Measurements from ENCODE around the gene COL1A2.

Gene COL1A2

DNA sequence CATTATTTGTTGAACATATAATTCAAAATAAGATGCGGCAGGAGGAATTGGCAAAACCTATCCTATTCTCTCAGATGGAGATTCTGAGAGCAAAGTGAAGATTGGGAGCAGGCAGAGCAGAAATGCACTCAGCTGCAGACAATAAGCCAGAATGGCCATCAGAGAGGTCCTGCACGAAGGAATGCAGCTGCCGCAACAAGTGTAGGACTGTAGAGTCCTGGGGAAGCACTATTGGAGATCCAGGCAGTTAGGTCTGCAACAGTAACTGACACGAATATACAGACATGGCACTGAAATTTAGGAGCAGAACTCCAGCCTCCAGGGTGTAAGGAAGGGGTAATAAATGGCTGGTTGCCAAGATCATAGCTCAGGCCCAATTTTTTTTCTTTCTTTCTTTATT lies 10.4 kb upstream of the COL1A2 start:
- DNase-seq (ENCODE audit: low read depth) = no peak

DNA sequence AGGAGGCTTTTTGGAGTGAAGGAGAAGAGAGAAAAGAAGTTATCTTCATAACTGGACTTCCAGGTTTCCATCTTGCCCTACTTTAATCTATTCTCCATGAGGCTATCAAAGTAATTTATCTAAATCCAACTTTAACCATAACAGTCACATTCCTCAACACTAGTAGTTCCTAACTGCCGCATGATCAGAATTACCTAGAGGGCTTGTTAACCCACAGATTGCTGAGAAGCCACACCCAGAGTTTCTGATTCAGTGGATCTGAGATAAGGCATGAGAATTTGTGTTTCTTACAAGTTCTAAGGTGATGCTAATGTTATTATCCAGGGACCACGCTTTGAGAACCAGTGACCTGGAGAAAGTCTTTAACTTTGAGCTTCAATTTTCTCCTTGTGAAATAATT lies 8.3 kb upstream of the COL1A2 start:
- no peak for DNase-seq (ENCODE audit: low read depth)

DNA sequence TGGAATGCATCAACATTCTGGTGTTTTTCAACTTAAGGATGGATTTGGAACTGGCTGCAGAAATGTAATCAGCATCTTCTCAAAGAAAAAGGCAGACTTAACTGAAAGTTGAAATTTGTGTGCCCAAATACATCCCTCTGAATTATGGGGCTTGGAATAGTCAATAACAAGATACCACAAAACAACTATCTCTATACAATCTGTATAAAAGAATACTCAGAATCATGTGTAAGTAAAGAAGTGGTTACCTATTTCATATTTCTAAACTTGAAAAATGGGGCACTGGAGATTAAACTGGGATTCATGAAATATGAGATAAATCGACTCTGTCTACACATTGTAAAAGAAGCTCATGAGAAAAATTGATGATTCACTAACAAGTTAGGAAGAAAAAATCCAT lies 6.2 kb upstream of the COL1A2 start:
- no peak for DNase-seq (ENCODE audit: low read depth)

DNA sequence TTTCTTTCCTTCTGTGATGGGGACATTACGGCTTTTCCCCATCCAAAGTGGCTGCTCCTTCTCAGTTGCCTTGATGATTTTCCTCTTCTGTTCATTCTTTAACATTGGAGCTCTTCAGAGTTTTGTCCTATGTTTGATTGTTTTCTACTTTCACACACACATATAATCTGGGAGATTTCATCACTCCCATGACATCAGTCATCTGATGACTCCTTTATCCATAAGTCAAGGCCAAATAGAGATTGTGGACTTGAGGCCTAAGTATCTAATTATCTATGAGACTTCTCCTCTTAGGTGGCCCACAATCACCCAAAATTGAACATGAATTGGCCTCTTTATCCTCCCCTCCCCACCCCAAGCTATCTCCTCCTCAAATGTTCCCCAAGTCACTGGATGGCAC lies 5.3 kb upstream of the COL1A2 start:
- no peak for DNase-seq (ENCODE audit: low read depth)

DNA sequence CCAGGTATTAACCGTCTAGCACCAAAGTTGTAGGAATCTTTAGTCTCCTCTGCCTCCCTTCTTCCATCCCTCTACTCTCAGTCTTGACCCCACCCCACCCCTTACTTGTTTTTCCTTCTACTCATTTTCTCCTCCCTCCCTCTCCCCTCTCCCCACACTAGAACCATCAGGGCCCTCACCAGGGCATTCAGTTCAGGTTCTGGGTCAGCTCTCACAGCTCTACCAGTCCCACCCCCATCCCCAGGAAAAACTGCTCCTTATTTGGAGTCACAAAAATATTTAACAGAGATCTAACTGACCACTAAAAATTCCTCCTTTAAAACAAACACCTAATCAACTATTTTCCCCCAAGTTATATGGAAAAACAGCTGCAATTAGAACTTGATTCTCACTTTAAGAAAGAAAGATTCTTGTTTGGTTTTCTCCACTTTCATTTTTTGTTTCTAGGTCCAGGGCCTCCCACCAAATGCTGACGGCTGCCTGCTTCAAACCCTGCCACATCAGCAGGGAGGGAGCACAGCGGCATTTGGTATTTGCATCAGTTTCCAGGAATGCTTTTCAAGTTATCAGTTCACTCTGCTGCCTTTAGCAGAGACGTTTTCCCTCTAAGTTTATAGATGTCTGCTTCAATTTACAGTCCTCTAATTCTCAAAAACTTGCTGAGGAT lies 2.8 kb upstream of the COL1A2 start:
- no peak for DNase-seq (ENCODE audit: low read depth)

DNA sequence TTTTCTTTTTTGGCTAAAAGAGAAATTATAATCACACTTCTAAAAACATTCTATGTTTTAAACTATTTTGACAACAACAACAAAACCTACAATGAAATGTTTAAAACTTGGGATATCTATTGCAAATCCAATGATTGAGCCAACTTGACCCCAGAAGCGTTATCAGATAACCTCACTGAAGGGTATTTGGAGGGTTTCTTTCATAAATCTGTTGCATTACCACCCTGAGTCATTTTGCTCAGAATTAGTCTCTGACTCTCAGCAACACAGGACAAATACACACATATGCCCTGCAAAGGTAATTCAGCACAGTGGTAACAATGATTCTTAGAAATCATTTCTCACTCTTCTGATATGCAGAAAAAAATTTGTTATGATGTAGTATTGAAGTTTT lies 2.3 kb upstream of the COL1A2 start:
- DNase-seq (ENCODE audit: low read depth) = no peak

DNA sequence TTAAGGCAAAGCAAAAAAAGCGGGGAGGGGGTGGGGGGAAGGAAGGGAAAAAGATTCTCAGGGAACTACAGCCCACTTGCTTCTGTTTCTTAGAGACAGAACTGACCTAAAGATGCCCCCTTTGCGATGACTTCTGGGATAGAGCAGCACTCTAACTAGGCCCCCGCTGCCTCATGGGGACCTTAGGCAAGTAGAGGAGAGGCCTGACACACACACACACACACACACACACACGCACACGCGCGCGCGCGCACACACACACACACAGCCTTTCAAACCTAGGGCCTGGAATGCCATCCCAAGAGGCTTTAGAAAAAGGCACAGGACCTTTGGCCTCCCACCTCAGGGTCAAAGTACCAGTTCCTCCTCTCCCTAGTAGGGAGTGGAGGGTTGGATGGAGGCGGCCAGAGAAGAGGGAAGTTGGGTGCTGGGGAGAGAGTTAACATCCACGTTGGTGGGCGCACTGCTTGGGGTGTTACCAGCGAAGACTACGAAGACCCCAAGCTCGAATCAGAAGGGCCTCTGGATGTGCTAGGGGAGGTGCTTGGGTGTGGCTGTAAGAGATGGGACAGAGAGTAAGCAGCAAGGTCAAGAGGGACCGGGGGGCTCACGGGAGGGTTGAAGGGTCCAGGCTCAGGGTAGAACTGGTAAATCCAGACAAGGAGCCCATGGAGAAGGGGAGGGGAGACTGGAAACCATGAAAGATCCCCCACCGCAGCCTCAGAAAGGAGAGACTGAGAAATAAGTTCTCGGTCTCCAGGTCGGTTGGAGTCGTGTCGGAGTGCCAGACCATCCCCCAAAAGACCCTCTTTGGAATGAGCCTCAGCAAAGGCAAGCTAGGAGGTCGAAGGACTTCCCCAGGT lies 1.2 kb upstream of the COL1A2 start:
- DNase-seq (ENCODE audit: low read depth) = no peak

DNA sequence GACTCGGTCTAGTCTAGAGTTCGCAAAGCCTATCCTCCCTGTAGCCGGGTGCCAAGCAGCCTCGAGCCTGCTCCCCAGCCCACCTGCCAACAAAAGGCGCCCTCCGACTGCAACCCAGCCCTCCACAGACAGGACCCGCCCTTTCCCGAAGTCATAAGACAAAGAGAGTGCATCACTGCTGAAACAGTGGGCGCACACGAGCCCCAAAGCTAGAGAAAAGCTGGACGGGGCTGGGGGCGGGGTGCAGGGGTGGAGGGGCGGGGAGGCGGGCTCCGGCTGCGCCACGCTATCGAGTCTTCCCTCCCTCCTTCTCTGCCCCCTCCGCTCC lies 622 bp upstream of the COL1A2 start:
- no peak for DNase-seq (ENCODE audit: low read depth)

DNA sequence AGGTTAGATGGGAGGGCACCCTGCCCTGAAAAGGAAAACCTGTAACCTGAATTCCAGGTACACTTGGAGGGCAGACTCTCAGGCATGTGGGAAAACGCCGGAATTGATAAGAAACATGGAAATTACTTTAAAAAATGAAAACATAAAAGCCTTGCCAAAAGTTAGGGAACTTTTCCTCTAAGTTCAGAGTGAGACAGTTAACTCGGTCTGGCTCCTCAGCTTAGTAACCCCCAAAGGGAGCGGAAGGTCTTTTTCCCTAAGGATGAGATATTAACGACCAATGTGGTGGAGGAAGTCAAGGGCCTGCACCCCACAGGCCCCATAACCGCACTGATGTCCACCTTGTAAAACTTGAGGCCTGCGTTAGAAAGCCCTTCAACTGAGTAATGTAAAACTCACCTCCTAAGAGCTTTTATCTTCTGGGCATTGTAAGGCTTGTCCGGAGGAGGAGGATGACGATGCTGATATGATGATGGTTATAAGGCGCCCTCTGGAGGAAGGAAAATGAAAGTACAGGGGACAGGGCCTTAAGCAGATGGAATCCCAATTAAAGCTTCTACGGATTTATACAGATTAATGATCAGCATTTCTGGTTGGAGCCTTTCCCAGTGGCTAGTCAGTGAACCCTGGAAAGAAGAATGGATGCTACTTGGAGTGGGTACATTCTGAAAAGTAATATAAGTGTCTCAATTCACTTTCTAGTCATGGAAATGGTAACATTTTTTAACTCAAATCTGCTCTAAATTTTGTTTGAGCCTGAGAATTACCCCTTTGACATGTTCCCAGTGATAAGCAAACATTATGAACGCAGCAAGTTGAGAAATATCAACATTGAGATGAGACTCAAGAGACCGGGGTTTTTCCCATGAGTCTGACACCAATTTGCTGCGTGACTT lies 694 bp downstream of the COL1A2 start:
- DNase-seq (ENCODE audit: low read depth) = no peak

DNA sequence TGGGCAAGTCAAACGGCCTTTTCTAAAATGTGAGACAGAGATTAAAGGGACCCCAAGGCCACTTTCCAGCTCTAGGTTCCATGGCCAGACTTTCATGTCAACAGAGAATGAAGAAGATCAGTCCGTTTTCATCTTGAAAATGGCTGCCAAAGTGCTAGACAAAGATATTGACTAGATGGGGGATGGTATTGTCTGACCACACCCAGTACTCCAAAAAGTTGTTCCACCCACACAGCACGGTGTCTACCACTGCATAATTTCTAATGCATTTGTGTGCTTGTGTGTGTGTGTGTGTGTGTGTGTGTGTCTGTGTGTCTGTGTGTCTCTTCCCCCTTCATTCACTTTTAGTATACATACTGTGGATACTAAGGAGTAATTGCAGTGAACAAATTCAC lies 1.3 kb downstream of the COL1A2 start:
- DNase-seq (ENCODE audit: low read depth) = no peak

DNA sequence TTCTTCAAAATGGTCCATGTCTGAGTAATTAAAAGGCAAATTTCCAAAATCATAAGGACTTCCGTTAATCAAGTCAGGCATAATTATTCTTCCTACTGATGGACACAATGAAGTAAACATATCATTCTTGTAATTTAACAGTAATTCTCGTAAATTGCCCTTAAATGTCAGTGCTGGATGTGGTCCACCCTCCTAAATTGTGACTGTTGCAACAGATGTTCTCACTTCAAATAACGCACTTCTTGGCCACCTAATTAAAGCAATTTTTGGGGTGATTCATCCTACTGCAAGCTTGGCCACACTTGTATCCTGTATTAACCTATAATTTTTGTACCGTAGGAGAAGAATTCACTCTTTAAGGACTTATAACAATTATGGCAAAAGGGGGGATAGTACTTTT lies 1.9 kb downstream of the COL1A2 start:
- no peak for DNase-seq (ENCODE audit: low read depth)

DNA sequence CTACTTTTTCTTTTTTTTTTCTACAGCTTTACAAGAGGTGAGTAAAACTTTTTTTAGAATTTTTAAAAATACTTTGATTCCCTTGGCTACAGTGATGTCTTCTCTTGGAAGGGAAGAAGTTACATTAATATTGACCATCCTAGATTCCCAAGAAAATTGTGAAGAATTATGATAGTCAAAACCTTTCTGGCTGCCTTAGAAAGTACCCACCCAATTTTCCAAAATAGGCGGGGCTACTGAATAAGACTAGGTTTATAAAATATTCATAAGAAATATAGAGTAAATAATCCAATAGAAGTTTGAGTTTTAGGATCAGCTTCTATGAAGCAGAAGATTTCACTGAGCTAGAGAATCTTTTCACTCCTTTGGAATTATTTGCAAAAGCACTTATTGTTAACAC lies 3.0 kb downstream of the COL1A2 start:
- DNase-seq (ENCODE audit: low read depth) = no peak

DNA sequence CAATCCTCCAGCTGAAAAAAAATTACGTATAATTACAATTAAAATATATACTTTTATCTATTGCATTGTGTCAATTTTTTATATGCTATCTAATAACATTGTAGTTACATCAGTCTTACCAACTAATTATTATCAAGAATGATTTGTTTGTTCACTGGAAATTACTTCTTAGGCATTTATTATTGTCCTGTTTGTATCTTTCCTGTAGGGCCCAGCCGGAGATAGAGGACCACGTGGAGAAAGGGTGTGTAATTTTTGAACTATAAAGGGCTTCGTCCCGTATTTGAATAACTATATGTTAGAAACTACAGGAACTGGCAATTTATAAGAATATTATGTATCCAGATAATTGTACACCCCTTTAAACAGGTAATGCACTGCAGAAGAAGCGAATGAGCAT lies 4.1 kb downstream of the COL1A2 start:
- no peak for DNase-seq (ENCODE audit: low read depth)

DNA sequence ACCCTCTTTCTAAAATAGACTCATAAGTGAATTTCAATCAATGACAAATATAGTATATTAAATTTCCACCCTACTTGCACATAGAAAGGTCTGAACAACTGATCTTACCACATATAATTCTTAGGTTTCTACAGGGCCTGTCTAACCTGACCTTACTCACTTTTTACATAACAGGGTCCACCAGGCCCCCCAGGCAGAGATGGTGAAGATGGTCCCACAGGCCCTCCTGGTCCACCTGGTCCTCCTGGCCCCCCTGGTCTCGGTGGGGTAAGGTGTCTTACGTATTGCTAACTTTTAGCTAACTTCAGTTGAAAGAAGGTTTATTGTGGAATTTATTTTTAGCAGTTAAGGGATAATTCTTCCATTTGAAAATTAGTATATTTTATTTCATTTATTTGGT lies 5.3 kb downstream of the COL1A2 start:
- no peak for DNase-seq (ENCODE audit: low read depth)

DNA sequence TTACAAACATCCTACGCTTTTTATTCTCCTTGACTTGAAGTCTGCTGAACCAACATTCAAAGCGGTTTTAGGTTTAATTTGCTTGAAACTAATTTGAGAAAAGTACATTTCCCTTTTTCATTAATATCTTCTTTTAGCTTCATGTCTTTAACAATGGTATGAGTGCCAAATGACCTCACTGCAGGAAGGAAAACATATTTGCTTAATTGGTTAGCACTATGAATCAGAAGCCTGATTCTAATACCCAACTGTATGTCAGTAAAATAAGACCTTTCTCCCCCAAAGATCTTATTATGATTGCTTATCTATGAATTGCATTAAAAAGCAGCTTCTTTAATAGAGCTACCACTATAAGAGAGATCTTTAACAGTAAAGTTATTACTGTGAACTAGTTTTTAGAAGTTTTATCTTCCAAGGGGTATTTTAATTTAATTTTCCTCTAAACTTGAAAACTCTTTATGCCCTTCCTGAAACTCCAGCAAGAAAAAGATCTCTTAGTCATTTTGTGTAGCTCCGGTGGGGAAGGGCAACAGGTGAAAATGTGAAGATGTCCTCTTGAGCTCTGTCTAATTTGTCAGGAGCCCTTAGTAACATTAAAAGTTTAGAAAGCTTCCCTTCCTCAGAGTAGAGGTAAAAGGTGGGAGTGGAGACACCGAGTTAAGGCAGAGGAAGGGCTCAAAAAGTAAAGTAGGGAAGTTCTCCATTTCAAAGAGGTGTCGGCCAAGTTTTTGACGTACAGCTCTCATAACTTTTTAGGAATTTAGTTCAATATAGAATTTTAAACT lies 6.1 kb downstream of the COL1A2 start:
- DNase-seq (ENCODE audit: low read depth) = no peak

DNA sequence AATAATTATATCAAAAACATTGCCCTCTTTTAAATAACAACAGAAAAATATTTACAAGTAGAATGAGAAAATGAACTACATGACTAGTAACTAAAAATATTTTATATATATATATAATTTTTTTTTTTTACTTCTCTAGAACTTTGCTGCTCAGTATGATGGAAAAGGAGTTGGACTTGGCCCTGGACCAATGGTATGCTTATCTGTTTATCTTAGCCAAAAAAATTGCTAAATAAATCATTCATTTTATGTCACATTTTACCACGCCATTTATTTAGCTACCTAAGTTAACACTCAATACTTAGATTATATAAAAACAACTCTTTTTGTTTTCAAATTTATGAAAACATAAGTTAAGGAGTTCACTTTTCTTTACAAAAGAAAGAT lies 6.7 kb downstream of the COL1A2 start:
- DNase-seq (ENCODE audit: low read depth) = no peak

DNA sequence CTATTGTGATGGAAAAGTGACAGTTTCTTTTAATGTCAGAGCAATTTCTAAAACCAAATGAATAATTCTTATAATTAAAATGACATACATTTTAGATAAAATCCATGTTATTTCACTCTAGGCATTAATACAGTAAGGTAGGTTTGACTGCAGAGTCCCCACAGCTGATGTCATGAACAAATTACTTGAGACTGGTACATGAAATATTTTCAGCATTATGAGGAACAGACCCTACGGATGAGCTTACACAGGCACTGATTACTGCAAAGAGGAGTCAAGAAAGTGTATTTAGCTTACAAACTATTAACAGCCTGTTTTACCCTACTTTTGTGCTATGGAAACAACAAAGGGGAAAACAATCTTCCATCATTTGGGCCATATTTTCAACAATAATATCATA lies 8.9 kb downstream of the COL1A2 start:
- DNase-seq (ENCODE audit: low read depth) = no peak

DNA sequence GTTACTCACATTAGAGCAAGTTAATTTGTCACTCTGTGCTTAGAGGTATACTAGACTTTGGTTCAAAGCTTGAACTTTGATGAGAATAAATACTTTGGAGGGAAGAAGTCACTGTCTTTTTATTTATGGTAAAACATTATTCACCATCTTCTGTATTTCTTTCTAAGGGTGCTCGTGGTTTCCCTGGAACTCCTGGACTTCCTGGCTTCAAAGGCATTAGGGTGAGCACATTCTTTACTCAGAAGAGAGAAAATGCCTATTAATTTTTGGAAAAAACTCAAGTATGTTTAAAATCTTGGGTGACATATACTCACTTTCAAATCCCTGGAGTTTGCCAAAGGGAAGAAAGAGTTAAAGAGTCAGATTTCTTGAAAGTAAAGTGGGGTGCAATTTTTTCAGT lies 10.8 kb downstream of the COL1A2 start:
- DNase-seq (ENCODE audit: low read depth) = no peak

DNA sequence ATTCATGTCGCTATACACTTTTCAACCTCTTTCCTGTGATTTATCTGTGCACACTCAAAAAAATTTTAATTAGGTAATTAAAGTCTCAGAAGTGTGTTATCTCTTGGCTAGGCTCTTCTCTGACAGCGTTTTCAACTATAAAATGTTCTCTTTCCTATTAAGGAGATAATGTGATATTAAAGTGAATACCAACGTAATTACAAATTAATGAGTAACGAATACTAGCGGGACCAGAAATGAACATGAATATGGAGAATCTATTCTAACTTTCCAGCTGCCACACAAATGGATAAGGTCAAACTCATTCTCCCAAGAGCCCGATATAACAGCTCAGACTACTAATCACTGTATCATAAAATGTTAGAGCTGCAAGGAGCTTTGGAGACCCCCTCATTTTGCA lies 12.0 kb downstream of the COL1A2 start:
- DNase-seq (ENCODE audit: low read depth) = no peak

DNA sequence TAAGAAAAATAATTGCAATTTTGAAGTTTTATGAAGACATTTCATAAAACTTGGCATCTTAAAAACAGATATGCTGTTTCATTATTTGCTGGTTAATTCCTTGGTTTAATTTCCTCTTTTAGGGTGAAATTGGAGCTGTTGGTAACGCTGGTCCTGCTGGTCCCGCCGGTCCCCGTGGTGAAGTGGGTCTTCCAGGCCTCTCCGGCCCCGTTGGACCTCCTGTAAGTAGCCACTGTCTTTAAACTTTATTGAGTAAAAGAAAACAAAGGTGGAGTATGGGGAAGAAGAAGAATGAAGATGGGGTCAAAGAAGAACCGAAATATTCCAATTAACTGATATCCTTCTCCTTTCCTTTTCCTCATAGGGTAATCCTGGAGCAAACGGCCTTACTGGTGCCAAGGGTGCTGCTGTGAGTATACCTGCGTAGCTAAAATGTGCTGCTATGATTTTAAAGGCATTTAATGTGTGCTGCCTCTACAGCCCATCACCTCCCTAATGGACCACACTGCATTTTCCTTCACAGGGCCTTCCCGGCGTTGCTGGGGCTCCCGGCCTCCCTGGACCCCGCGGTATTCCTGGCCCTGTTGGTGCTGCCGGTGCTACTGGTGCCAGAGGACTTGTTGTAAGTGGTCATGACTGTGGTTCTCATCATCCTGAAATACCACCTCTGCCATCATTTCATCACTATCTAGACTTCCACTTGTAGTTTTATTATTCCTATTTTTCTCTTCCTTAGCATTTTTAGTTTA lies 14.7 kb downstream of the COL1A2 start:
- DNase-seq (ENCODE audit: low read depth) = no peak

DNA sequence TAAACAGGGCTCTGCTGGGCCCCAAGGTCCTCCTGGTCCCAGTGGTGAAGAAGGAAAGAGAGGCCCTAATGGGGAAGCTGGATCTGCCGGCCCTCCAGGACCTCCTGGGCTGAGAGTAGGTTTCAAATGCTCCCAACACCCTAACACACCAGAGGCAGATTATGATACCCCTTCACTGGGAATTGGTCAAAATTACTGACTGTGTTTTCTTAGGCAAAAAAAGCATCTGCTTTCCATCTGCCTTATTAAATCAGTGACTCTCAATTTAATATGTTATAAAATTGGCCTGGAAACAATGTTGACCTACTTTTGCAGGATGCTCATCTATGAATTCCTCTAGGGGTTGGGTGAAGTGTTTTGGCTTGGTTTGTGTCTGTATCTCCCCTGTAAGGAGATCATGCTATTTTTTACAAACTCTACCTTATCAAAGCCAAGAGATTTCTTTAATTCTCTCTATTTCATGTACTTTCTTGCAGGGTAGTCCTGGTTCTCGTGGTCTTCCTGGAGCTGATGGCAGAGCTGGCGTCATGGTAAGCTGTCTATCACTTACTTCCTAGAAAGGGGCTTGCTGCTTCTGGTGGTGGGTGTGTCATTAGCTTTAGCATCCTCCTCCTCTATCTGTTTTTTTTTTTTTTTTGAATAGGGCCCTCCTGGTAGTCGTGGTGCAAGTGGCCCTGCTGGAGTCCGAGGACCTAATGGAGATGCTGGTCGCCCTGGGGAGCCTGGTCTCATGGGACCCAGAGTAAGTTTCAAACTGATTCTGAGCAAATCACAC lies 15.9 kb downstream of the COL1A2 start:
- DNase-seq (ENCODE audit: low read depth) = no peak

Measured in stimulated activated CD8-positive, alpha-beta memory T cell treated with anti-CD3 and anti-CD28 coated beads, Interleukin-4, amount 100 ng/mL, for 24 hours (primary cell).